Lung (tissue), 12 donors: ENCODE data around the gene SV2B. TPM values are rescaled to one million over a fixed set of nuclear protein-coding genes. Genes with fewer than 3 reads are reported as not detected.

Experiments
- ATAC-seq: fragments of 200-7000 bp; cut with Tn5 transposase; one replicate; pipeline ENCODE4 v1.9.1; 2020; ENCODE audit warnings: moderate number of reproducible peaks; ENCODE audit not compliant: insufficient read depth, low FRiP score
- DNase-seq, 3 donors: peaks; one replicate each; pipeline ENCODE4 v3.0.0-alpha.2; 2013 to 2017
- H3K27ac ChIP-seq, 2 donors: one replicate each; pipeline ENCODE4 v1.5.1; 2013; ENCODE audit warnings: mild to moderate bottlenecking in 2 of 2, moderate library complexity in 2 of 2, control low read depth in 1 of 2, inconsistent platforms in 1 of 2, low read depth in 1 of 2, low read length in 1 of 2
- H3K27me3 ChIP-seq, 3 donors: one replicate each; pipeline ENCODE4 v1.5.1; 2013; ENCODE audit warnings: low read length in 2 of 3; ENCODE audit not compliant: control insufficient read depth in 3 of 3, insufficient read depth in 3 of 3
- H3K36me3 ChIP-seq, 4 donors: one replicate each; pipeline ENCODE4 v1.5.1; 2013; ENCODE audit warnings: low read length in 4 of 4, mild to moderate bottlenecking in 1 of 4, moderate library complexity in 1 of 4; ENCODE audit not compliant: control insufficient read depth in 4 of 4, insufficient read depth in 4 of 4
- H3K4me1 ChIP-seq, 5 donors: one replicate each; pipeline ENCODE4 v1.5.1; 2013; ENCODE audit warnings: low read length in 5 of 5, mild to moderate bottlenecking in 2 of 5, moderate library complexity in 1 of 5; ENCODE audit not compliant: control insufficient read depth in 5 of 5, insufficient read depth in 5 of 5
- H3K4me3 ChIP-seq: one replicate; pipeline ENCODE4 v1.5.1; 2013; ENCODE audit warnings: mild to moderate bottlenecking, control low read depth, moderate library complexity
- H3K9ac ChIP-seq, 2 donors: one replicate each; pipeline ENCODE4 v1.5.1; 2013; ENCODE audit warnings: low read length in 2 of 2, control low read depth in 1 of 2; ENCODE audit not compliant: insufficient read depth in 1 of 2
- H3K9me3 ChIP-seq, 4 donors: one replicate each; pipeline ENCODE4 v1.5.1; 2013; ENCODE audit warnings: low read length in 3 of 4, mild to moderate bottlenecking in 1 of 4, moderate library complexity in 1 of 4; ENCODE audit not compliant: control insufficient read depth in 4 of 4, insufficient read depth in 3 of 4
- WGBS, 2 donors: extraction: QIAGEN DNeasy Blood & Tissue Kit; methylation state at CpG; one replicate each; pipeline ENCODE4 v1.1.7; 2013; 5-methylcytosine and 5-hydroxymethylcytosine counted together
- polyA plus RNA-seq, 2 donors: library from polyadenylated mRNA; stranded (reverse); fragments of 200-250 nt; gene quantifications; one replicate each; pipeline ENCODE4 v1.2.1, GENCODE V29; 2013
- total RNA-seq, 2 donors: library from RNA; depleted of rRNA in 1 of 2; stranded (reverse); fragments of >200 nt in 1 of 2; gene quantifications; one replicate each; pipeline ENCODE4 v1.2.1, GENCODE V29; 2014 to 2021
- TF ChIP-seq, protein P1 (sequence below): IDR thresholded peaks from 2 replicates; pipeline ENCODE4 v1.5.1; 2012; ENCODE audit warnings: mild to moderate bottlenecking; ENCODE audit errors: control extremely low read depth, extremely low read depth
- donor health status: control.
- donor health status: control.
- donor health status: Bipolar disorder and iron deficiency.
- donor health status: healthy.
- donor health status: DM: yes; HTN: yes; CAD: no.

SV2B gene
- total and polyA plus RNA-seq, 4 donors = 0.12 to 2.8 (median 0.90) TPM

DNA sequence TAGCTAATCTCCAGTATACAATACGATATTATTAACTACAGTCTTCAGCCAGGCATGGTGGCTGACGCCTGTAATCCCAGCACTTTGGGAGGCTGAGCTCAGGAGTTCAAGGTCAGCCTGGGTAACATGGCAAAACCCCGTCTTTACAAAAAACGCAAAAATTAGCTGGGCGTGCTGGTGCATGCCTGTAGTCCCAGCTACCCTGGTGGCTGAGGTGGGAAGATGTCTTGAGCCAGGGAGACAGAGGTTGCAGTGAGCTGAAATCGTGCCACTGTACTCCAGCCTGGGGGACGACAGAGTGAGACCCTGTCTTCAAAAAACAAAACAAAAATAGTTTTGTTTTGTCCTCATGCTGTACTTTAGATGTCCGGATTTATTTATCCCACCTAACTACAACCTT is 29.2 kb upstream of the SV2B start:
- TF ChIP-seq, protein P1, sequence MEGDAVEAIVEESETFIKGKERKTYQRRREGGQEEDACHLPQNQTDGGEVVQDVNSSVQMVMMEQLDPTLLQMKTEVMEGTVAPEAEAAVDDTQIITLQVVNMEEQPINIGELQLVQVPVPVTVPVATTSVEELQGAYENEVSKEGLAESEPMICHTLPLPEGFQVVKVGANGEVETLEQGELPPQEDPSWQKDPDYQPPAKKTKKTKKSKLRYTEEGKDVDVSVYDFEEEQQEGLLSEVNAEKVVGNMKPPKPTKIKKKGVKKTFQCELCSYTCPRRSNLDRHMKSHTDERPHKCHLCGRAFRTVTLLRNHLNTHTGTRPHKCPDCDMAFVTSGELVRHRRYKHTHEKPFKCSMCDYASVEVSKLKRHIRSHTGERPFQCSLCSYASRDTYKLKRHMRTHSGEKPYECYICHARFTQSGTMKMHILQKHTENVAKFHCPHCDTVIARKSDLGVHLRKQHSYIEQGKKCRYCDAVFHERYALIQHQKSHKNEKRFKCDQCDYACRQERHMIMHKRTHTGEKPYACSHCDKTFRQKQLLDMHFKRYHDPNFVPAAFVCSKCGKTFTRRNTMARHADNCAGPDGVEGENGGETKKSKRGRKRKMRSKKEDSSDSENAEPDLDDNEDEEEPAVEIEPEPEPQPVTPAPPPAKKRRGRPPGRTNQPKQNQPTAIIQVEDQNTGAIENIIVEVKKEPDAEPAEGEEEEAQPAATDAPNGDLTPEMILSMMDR = no peak
- no peaks in the 10 kb centered on the region for H3K36me3 ChIP-seq
- 83 to 90% methylated on average over 8 of the region's 8 CpGs for WGBS, 2 donors
- H3K9me3 ChIP-seq = peaks cover 0 to 3% (median 0%) of the 10 kb centered on the region in 4 donors
- peaks cover 0 to 2% (median 0%) of the 10 kb centered on the region in 5 donors for H3K4me1 ChIP-seq
- DNase-seq (no peak), ATAC-seq (no peak)
- no peak overlapping the region for H3K4me3 ChIP-seq
- H3K27ac ChIP-seq = no peak overlapping the region
- no peak overlapping the region for H3K9ac ChIP-seq
- H3K27me3 ChIP-seq = peaks cover 0 to 2% (median 0%) of the 10 kb centered on the region in 3 donors

DNA sequence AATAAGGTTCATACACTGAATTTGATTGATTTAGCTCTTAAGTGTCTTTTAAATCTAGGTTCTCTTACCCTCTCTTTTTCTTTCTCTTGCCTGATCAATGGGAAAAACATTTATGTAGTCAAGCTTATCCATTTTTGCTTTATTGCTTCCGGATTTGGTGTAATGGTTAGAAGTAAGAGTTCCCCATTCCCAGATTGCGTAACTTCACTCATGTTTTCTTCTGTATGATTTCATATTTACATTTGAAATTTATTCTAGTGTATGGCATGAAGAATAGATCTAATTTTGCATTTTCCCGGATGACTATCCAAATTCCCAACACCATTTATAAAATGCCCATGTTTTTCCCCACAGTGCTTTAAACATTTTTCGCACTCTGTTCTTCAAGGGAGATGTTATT is 27.9 kb upstream of the SV2B start:
- Histone ChIP-seq H3K4me1 (peaks cover 0 to 2% (median 0%) of the 10 kb centered on the region in 5 donors), H3K36me3 (no peaks in the 10 kb centered on the region), H3K27ac (no peak overlapping the region), H3K9me3 (peaks cover 0 to 3% (median 0%) of the 10 kb centered on the region in 4 donors), H3K9ac (no peak overlapping the region), H3K4me3 (no peak overlapping the region), H3K27me3 (peaks cover 0 to 2% (median 0%) of the 10 kb centered on the region in 3 donors)
- ATAC-seq (no peak), DNase-seq (no peak)
- 86 to 87% methylated on average over 4 of the region's 4 CpGs for WGBS, 2 donors
- TF ChIP-seq, protein P1 = no peak

- H3K27me3 ChIP-seq = peaks cover 0 to 2% (median 0%) of the 10 kb centered on the region in 3 donors
- no peak for ATAC-seq
- H3K4me3 ChIP-seq = no peak overlapping the region
- H3K4me1 ChIP-seq = peaks cover 0 to 2% (median 0%) of the 10 kb centered on the region in 5 donors
- no peaks in the 10 kb centered on the region for H3K36me3 ChIP-seq
- TF ChIP-seq, protein P1 = no peak
- 76 to 77% methylated on average over 2 of the region's 2 CpGs for WGBS, 2 donors
- H3K9ac ChIP-seq = no peak overlapping the region
- no peak for DNase-seq
- H3K27ac ChIP-seq = no peak overlapping the region
- peaks cover 0 to 3% (median 0%) of the 10 kb centered on the region in 4 donors for H3K9me3 ChIP-seq
These were observed 27.0 kb upstream of the SV2B start for GRCh38 chr15:91073077-91073476.

DNA sequence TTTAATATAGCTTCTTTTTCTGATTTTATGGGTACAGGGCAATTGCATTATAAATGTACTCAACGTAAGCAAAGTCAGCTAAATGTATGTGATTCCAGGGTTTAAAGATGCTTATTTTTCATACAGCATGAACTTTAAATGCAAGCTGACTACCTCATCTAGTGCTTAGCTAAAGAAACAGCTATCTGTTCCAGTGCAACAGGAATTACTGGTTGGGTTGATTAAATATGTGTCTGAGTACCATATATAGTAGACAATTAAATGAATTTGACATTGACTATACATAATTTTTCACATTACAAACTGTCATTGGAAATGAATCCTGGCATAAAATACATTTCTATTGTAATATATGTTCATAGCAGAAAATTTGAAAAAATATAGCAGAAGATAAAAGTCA is 26.3 kb upstream of the SV2B start:
- H3K27ac ChIP-seq = no peak overlapping the region
- no peak overlapping the region for H3K9ac ChIP-seq
- peaks cover 0 to 2% (median 0%) of the 10 kb centered on the region in 3 donors for H3K27me3 ChIP-seq
- TF ChIP-seq, protein P1 = no peak
- H3K36me3 ChIP-seq = no peaks in the 10 kb centered on the region
- DNase-seq = no peak
- no peak overlapping the region for H3K4me3 ChIP-seq
- WGBS, 2 donors = 92 to 97% methylated on average over 1 of the region's 1 CpG
- peaks cover 0 to 2% (median 0%) of the 10 kb centered on the region in 5 donors for H3K4me1 ChIP-seq
- ATAC-seq = no peak
- peaks cover 0 to 3% (median 0%) of the 10 kb centered on the region in 4 donors for H3K9me3 ChIP-seq
